ENCODE data around the gene TXNDC9. TPM values are rescaled to one million over a fixed set of nuclear protein-coding genes. Genes with fewer than 3 reads are reported as not detected.
"Not testable (repeated sequence)": the region's sequence is repeated elsewhere in the genome, so short reads cannot be mapped to it uniquely, and the experiment has no call there.

TXNDC9 gene
- total and polyA plus RNA-seq, 2 donors: 20.5 to 59.1 TPM

- no peak overlapping the region for H3K4me3 ChIP-seq (ENCODE audit: low read depth, low read length)
- no peaks in the 10 kb centered on the region for H3K36me3 ChIP-seq (ENCODE audit: insufficient read depth)
- H3K27ac ChIP-seq (ENCODE audit: low read depth): no peak overlapping the region
- no peak for DNase-seq (ENCODE audit: extremely low spot score)
- H3K4me1 ChIP-seq (ENCODE audit: insufficient read depth): no peaks in the 10 kb centered on the region
Observed at GRCh38 chr2:99346218-99346617, 10.1 kb upstream of the TXNDC9 start.

- not testable (repeated sequence) for H3K36me3 ChIP-seq (ENCODE audit: insufficient read depth); DNase-seq (ENCODE audit: extremely low spot score); H3K4me3 ChIP-seq (ENCODE audit: low read depth, low read length); H3K27ac ChIP-seq (ENCODE audit: low read depth); H3K4me1 ChIP-seq (ENCODE audit: insufficient read depth)
- 97% methylated on average over 7 of the region's 7 CpGs for WGBS
Observed at GRCh38 chr2:99345446-99345845, 9.3 kb upstream of the TXNDC9 start.

GRCh38 chr2:99342536-99342935 is 6.4 kb upstream of the TXNDC9 start:
- no peaks in the 10 kb centered on the region for H3K36me3 ChIP-seq (ENCODE audit: insufficient read depth)
- 95% methylated on average over 2 of the region's 2 CpGs for WGBS
- DNase-seq (ENCODE audit: extremely low spot score): no peak

GRCh38 chr2:99340669-99341236 is 4.6 kb upstream of the TXNDC9 start:
- H3K27ac ChIP-seq (ENCODE audit: low read depth): no peak overlapping the region
- no peaks in the 10 kb centered on the region for H3K36me3 ChIP-seq (ENCODE audit: insufficient read depth)
- DNase-seq (ENCODE audit: extremely low spot score): no peak
- 89% methylated on average over 8 of the region's 8 CpGs for WGBS
- H3K4me1 ChIP-seq (ENCODE audit: insufficient read depth): no peaks in the 10 kb centered on the region
- H3K4me3 ChIP-seq (ENCODE audit: low read depth, low read length): no peak overlapping the region

More at GRCh38 chr2:99342536-99342935, 6.4 kb upstream of the TXNDC9 start:
- Histone ChIP-seq H3K4me3 (ENCODE audit: low read depth, low read length) (no peak overlapping the region), H3K27ac (ENCODE audit: low read depth) (no peak overlapping the region), H3K4me1 (ENCODE audit: insufficient read depth) (no peaks in the 10 kb centered on the region)

- Histone ChIP-seq H3K36me3 (ENCODE audit: insufficient read depth) (no peaks in the 10 kb centered on the region), H3K27ac (ENCODE audit: low read depth) (peak overlapping the region; percentile 38), H3K4me1 (ENCODE audit: insufficient read depth) (peaks cover 1% of the 10 kb centered on the region), H3K4me3 (ENCODE audit: low read depth, low read length) (peak overlapping the region; percentile 89)
- DNase-seq (ENCODE audit: extremely low spot score): no peak
- WGBS: 5% methylated on average over 17 of the region's 17 CpGs
Observed at GRCh38 chr2:99338029-99338585, 2.0 kb upstream of the TXNDC9 start.

GRCh38 chr2:99337113-99338028 is 1.2 kb upstream of the TXNDC9 start, which contains the start of gene EIF5B:
TSS of gene EIF5B (plus strand) at chr2:99337389. CDS start at chr2:99337555, 166 bp downstream.
- DNase-seq (ENCODE audit: extremely low spot score): peak; percentile 87
- peaks cover under 1% of the 10 kb centered on the region for H3K36me3 ChIP-seq (ENCODE audit: insufficient read depth)
- H3K4me3 ChIP-seq (ENCODE audit: low read depth, low read length): peak within 1 kb of the TSS; percentile 89
- peaks cover 1% of the 10 kb centered on the region for H3K4me1 ChIP-seq (ENCODE audit: insufficient read depth)
- WGBS: under 1% methylated on average over 87 of the region's 87 CpGs
- peak within 1 kb of the TSS; percentile 93 for H3K27ac ChIP-seq (ENCODE audit: low read depth)

GRCh38 chr2:99336804-99337112 is 625 bp upstream of the TXNDC9 start:
- Histone ChIP-seq H3K4me3 (ENCODE audit: low read depth, low read length) (peak overlapping the region; percentile 89), H3K27ac (ENCODE audit: low read depth) (peak overlapping the region; percentile 93), H3K4me1 (ENCODE audit: insufficient read depth) (peaks cover 1% of the 10 kb centered on the region), H3K36me3 (ENCODE audit: insufficient read depth) (peaks cover 1% of the 10 kb centered on the region)
- under 1% methylated on average over 8 of the region's 8 CpGs for WGBS
- DNase-seq (ENCODE audit: extremely low spot score): no peak

GRCh38 chr2:99325384-99325783 is 10.7 kb downstream of the TXNDC9 start:
- WGBS: 96% methylated on average over 5 of the region's 5 CpGs
- Histone ChIP-seq H3K27ac (ENCODE audit: low read depth) (no peak overlapping the region), H3K4me1 (ENCODE audit: insufficient read depth) (no peaks in the 10 kb centered on the region), H3K36me3 (ENCODE audit: insufficient read depth) (peaks cover 10% of the 10 kb centered on the region), H3K4me3 (ENCODE audit: low read depth, low read length) (no peak overlapping the region)
- DNase-seq (ENCODE audit: extremely low spot score): no peak

GRCh38 chr2:99317873-99318200 is 18.3 kb downstream of the TXNDC9 start:
- WGBS: 99% methylated on average over 7 of the region's 7 CpGs
- not testable (repeated sequence) for H3K36me3 ChIP-seq (ENCODE audit: insufficient read depth); H3K4me1 ChIP-seq (ENCODE audit: insufficient read depth); H3K27ac ChIP-seq (ENCODE audit: low read depth); H3K4me3 ChIP-seq (ENCODE audit: low read depth, low read length); DNase-seq (ENCODE audit: extremely low spot score)

- no peak overlapping the region for H3K27ac ChIP-seq (ENCODE audit: low read depth)
- no peak overlapping the region for H3K4me3 ChIP-seq (ENCODE audit: low read depth, low read length)
- no peaks in the 10 kb centered on the region for H3K4me1 ChIP-seq (ENCODE audit: insufficient read depth)
- DNase-seq (ENCODE audit: extremely low spot score): no peak
- H3K36me3 ChIP-seq (ENCODE audit: insufficient read depth): peaks cover 6% of the 10 kb centered on the region
- WGBS: 97% methylated on average over 9 of the region's 9 CpGs
Observed at GRCh38 chr2:99317161-99317872, 18.8 kb downstream of the TXNDC9 start.

- not testable (repeated sequence) for H3K4me1 ChIP-seq (ENCODE audit: insufficient read depth); H3K36me3 ChIP-seq (ENCODE audit: insufficient read depth); H3K4me3 ChIP-seq (ENCODE audit: low read depth, low read length); DNase-seq (ENCODE audit: extremely low spot score); H3K27ac ChIP-seq (ENCODE audit: low read depth)
- 83% methylated on average over 2 of the region's 2 CpGs for WGBS
Observed at GRCh38 chr2:99301097-99301496, 35.0 kb downstream of the TXNDC9 start, which contains the start of gene LYG1. TSS of gene LYG1 (minus strand) at chr2:99301197. CDS start at chr2:99295670, 5,527 bp downstream.

- DNase-seq (ENCODE audit: extremely low spot score): no peak
- H3K36me3 ChIP-seq (ENCODE audit: insufficient read depth): no peaks in the 10 kb centered on the region
- 94% methylated on average over 7 of the region's 7 CpGs for WGBS
- no peaks in the 10 kb centered on the region for H3K4me1 ChIP-seq (ENCODE audit: insufficient read depth)
- no peak overlapping the region for H3K27ac ChIP-seq (ENCODE audit: low read depth)
- H3K4me3 ChIP-seq (ENCODE audit: low read depth, low read length): no peak overlapping the region
Observed at GRCh38 chr2:99299580-99299979, 36.6 kb downstream of the TXNDC9 start.

GRCh38 chr2:99297994-99298393 is 38.1 kb downstream of the TXNDC9 start:
- H3K4me1 ChIP-seq (ENCODE audit: insufficient read depth): no peaks in the 10 kb centered on the region
- 93% methylated on average over 2 of the region's 2 CpGs for WGBS
- no peak overlapping the region for H3K4me3 ChIP-seq (ENCODE audit: low read depth, low read length)
- DNase-seq (ENCODE audit: extremely low spot score): no peak
- H3K36me3 ChIP-seq (ENCODE audit: insufficient read depth): no peaks in the 10 kb centered on the region
- H3K27ac ChIP-seq (ENCODE audit: low read depth): no peak overlapping the region
